Stromal cell of bone marrow (primary cell): ENCODE measurements around the gene CMC2.

ENCODE experiments used
- DNase-seq: peaks from one replicate; pipeline ENCODE4 v3.0.0-alpha.2; 2012; ENCODE audit warnings: low read depth

CMC2 gene

DNA sequence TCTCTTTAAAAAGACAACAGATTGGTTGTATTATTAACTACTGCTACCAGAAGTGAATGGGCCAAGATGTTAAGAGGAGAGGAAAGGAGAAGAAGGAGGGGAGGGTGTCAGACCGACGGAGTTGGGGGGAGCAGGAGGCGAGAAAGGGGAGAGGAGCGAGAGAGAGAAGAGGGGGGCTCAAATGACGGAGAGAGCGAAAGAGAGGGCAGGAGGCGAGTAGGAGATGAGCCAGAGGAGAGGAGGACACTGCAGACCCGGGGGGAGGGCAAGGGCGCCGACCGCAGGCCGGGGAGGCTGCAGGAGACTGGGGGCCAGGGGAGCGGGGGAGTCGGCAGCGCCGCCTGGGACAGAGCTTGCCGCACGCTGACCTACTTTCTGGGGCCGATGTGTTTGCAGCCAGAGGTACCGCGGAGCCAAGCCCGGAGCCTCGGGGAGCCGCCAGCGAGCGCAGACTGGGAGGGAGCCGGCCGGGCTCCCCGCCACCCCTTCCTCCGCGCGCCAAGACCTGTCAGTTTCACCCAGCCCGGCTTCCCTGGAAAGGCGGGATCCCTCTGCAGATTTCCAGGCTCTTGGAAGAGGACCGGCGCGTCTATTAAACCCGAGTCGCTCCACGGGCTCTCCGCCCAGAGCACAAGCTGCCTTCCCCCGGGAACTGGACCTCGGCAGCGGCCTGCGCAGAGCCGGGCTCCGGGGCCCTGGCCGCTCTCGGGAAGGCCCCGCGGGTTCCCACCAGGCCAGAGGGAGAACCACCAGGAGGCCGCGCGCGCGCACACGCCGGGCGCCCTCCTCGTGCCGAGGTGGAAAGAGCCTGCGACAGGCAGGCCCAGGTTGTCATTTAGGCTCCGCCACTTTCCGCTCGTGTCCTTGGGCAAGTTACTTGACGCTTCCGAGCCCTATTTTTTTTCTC lies 74.6 kb downstream of the CMC2 start:
- peak; percentile 18 for DNase-seq

DNA sequence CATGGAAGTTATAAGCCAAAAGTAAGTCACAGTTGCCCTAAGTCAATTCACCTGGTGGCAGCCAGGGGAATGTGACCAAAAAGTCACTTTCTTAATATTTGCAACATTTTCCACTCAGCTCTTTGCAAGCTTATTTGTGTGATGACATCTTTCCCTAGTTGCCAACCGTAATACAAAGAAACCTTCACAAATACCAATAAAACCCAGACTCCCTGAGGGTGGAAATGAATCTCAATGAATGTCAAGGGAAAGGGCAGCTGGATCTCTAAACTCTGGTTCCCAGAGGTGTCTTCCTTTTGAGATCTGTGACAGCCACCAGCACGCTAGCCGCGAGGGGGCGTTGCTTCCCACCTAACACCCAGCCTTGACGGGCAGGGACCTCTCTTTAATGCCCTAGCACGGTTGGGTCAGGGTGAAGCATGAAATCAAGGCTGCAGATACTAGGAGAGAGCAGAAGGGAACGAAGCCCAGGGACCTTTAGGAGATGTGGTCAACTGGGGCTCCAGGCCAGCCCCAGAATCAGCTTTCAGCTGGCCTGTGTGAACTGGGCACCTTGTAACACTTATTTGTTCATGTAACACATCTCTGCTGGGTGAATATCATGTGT lies 82.2 kb downstream of the CMC2 start:
- peak; percentile 28 for DNase-seq

DNA sequence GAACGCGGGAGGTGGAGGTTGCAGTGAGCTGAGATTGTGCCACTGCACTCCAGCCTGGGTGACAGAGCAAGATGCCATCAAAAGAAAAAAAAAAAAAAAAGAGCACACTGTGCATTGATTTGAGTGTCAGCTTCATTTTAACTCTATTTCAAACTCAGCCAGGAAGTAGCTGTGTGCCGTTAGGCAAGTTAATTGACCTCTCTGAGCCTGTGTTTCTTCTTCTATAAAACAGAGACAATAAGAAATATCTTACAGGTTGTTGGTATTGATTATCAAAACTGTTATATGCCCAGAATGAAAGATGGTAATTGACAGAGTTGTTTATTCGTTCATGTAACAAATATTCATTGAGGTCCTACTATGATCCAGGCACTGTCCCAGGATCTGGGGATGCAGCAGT lies 83.3 kb downstream of the CMC2 start:
- DNase-seq = no peak
